Common myeloid progenitor, CD34-positive (primary cell): ENCODE measurements around the gene APOA1.

Source experiments
- CTCF ChIA-PET: fragments of 350-600 bp; sonication (Branson Sonifier 250); formaldehyde crosslinking; loops from one replicate; lab custom pipeline; 2021; ENCODE audit warnings: antibody characterized with exemption; lab: Charles Lee
- POLR2A ChIA-PET: fragments of 350-600 bp; sonication (Branson Sonifier 250); formaldehyde crosslinking; loops from one replicate; lab custom pipeline; 2021; ENCODE audit warnings: antibody characterized with exemption; lab: Charles Lee
- DNase-seq, 3 donors: peaks; one replicate each; pipeline versions ENCODE4 v3.0.0 to v3.0.0-alpha.2; 2013
- H3K27ac ChIP-seq, 2 experiments: 1 replicate in 1 of 2; 2 replicates in 1 of 2; pipeline ENCODE4 v1.7.0; 2013; ENCODE audit warnings: inconsistent platforms in 2 of 2, low read length in 2 of 2, mild to moderate bottlenecking in 2 of 2, low read depth in 1 of 2, moderate library complexity in 1 of 2; ENCODE audit not compliant: severe bottlenecking in 2 of 2, insufficient read depth in 1 of 2, poor library complexity in 1 of 2
- H3K27me3 ChIP-seq, 5 experiments: replicated peaks in 2 of 5; 1 replicate in 3 of 5; 2 replicates in 2 of 5; pipeline versions ENCODE4 v1.6.1 to v1.7.0; 2013; ENCODE audit warnings: low read length in 4 of 5, mild to moderate bottlenecking in 2 of 5, moderate library complexity in 2 of 5, inconsistent platforms in 1 of 5; ENCODE audit not compliant: insufficient read depth in 5 of 5, control insufficient read depth in 4 of 5
- H3K36me3 ChIP-seq, 4 experiments: 1 replicate in 2 of 4; 2 replicates in 2 of 4; pipeline versions ENCODE4 v1.6.1 to v1.7.0; 2013; ENCODE audit warnings: low read length in 3 of 4, control low read depth in 1 of 4, mild to moderate bottlenecking in 1 of 4; ENCODE audit not compliant: control insufficient read depth in 4 of 4, insufficient read depth in 4 of 4
- H3K4me1 ChIP-seq, 4 experiments: 1 replicate in 3 of 4; 2 replicates in 1 of 4; pipeline versions ENCODE4 v1.6.1 to v1.7.1; 2013; ENCODE audit warnings: low read length in 3 of 4, mild to moderate bottlenecking in 3 of 4, control low read depth in 1 of 4, inconsistent platforms in 1 of 4, moderate library complexity in 1 of 4; ENCODE audit not compliant: control insufficient read depth in 4 of 4, insufficient read depth in 4 of 4; ENCODE audit errors: control extremely low read depth in 1 of 4
- H3K4me3 ChIP-seq, 7 experiments: 1 replicate in 4 of 7; 2 replicates in 3 of 7; pipeline versions ENCODE4 v1.5.1 to v1.7.0; 2013; ENCODE audit warnings: mild to moderate bottlenecking in 7 of 7, low read length in 6 of 7, moderate library complexity in 6 of 7, inconsistent platforms in 2 of 7, low read depth in 2 of 7, control low read depth in 1 of 7; ENCODE audit not compliant: insufficient read depth in 4 of 7, control insufficient read depth in 1 of 7; ENCODE audit errors: extremely low read depth in 1 of 7
- H3K9me3 ChIP-seq, 5 experiments: 1 replicate in 4 of 5; 2 replicates in 1 of 5; pipeline versions ENCODE4 v1.6.1 to v1.7.1; 2013; ENCODE audit warnings: low read length in 4 of 5, mild to moderate bottlenecking in 2 of 5, inconsistent platforms in 1 of 5, low read depth in 1 of 5, moderate library complexity in 1 of 5; ENCODE audit not compliant: control insufficient read depth in 4 of 5, insufficient read depth in 2 of 5; ENCODE audit errors: control extremely low read depth in 1 of 5
- WGBS: methylation state at CpG from one replicate; pipeline ENCODE4 v1.1.5; 2013; ENCODE audit not compliant: insufficient coverage; 5-methylcytosine and 5-hydroxymethylcytosine counted together

APOA1 gene

DNA sequence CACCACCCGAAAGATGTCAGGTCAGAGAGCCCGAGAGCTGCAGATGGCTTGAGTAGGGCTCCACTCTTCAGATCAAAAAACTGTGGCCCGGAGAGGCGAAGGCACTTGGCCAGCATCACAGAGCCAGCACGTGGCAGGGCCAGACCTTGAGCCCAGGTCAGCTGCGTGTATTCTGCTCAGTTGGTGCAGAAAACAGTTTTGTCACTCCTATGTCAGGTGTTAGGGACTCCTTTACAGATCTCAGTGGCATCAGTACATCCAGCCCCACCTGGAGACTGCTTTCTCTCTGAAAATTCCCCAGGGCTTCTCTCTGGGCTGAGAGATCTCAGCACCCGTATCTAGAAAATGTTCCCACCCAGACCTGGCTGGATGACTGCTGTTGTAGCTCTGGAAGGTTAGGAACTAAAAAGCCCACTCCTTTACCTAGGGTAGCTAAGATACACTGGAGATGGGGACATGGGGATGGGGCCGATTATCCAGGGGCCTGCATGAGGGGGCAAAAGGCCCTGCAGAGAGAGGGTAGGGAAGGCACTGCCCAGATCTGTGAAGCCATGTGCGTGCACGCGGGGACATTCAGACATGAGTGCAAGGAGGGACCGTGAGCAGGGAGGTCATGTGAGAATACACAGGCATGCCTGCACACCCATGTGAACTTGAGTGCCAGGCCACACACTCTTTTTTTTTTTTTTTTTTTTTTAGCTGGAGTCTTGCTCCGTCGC is 3.4 kb downstream of the APOA1 start:
- Histone ChIP-seq H3K4me1 (peaks cover 0 to 24% (median 20%) of the 10 kb centered on the region in 4 experiments), H3K27ac (no peak overlapping the region), H3K9me3 (no peaks in the 10 kb centered on the region), H3K36me3 (no peaks in the 10 kb centered on the region), H3K27me3 (no peaks in the 10 kb centered on the region), H3K4me3 (no peak overlapping the region)
- 94% methylated on average over 9 of the region's 14 CpGs for WGBS
- ChIA-PET CTCF (interaction anchor here (0.7 to 7.0 kb wide), 7 partner anchors 12 to 272 kb away, joined by 3 to 109 read pairs (median 6); partner anchors contain the start of genes APOA5 and ZPR1), POLR2A (no interaction called here)
- DNase-seq = no peak

DNA sequence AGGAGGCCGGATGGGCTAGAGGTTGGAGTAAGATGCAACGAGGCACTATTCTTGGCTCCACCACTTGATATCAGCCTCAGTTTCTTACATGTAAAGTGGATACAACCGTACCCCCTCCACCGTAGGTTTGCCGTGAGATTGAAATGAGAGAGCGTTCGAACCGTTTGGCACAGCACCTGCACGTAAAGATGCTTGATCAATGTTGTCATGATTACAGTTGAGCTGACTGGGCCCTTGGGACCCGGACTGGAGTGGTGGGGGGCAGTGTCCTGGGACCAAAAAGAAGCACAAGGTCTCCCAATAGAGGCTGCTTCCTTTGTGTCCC is 4.0 kb downstream of the APOA1 start:
- Histone ChIP-seq H3K9me3 (no peaks in the 10 kb centered on the region), H3K27ac (no peak overlapping the region), H3K27me3 (no peaks in the 10 kb centered on the region), H3K36me3 (no peaks in the 10 kb centered on the region), H3K4me1 (peaks cover 0 to 24% (median 21%) of the 10 kb centered on the region in 4 experiments), H3K4me3 (no peak overlapping the region)
- WGBS = 97% methylated on average over 9 of the region's 10 CpGs
- POLR2A ChIA-PET = no interaction called here
- DNase-seq = no peak
- CTCF ChIA-PET = interaction anchor here (0.7 to 7.0 kb wide), 6 partner anchors 16 to 273 kb away, joined by 3 to 109 read pairs (median 4); partner anchors contain the start of genes APOA5 and ZPR1

DNA sequence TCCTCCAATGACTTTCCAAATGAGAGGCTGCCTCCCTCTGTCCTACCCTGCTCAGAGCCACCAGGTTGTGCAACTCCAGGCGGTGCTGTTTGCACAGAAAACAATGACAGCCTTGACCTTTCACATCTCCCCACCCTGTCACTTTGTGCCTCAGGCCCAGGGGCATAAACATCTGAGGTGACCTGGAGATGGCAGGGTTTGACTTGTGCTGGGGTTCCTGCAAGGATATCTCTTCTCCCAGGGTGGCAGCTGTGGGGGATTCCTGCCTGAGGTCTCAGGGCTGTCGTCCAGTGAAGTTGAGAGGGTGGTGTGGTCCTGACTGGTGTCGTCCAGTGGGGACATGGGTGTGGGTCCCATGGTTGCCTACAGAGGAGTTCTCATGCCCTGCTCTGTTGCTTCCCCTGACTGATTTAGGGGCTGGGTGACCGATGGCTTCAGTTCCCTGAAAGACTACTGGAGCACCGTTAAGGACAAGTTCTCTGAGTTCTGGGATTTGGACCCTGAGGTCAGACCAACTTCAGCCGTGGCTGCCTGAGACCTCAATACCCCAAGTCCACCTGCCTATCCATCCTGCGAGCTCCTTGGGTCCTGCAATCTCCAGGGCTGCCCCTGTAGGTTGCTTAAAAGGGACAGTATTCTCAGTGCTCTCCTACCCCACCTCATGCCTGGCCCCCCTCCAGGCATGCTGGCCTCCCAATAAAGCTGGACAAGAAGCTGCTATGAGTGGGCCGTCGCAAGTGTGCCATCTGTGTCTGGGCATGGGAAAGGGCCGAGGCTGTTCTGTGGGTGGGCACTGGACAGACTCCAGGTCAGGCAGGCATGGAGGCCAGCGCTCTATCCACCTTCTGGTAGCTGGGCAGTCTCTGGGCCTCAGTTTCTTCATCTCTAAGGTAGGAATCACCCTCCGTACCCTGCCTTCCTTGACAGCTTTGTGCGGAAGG is 4.8 kb downstream of the APOA1 start:
- peaks cover 0 to 24% (median 21%) of the 10 kb centered on the region in 4 experiments for H3K4me1 ChIP-seq
- POLR2A ChIA-PET = no interaction called here
- 100% methylated on average over 9 of the region's 13 CpGs for WGBS

GRCh38 chr11:116831790-116832349 is 5.6 kb downstream of the APOA1 start:
- ChIA-PET CTCF (interaction anchor here (1.2 to 7.0 kb wide), 3 partner anchors 20 to 41 kb away, joined by 3 to 109 read pairs (median 6); partner anchors contain the start of genes APOA5 and ZPR1), POLR2A (no interaction called here)
- H3K4me1 ChIP-seq = peaks cover 0 to 24% (median 21%) of the 10 kb centered on the region in 4 experiments
- 96% methylated on average over 7 of the region's 7 CpGs for WGBS
- H3K27me3 ChIP-seq = no peaks in the 10 kb centered on the region
- H3K4me3 ChIP-seq = no peak overlapping the region
- H3K36me3 ChIP-seq = no peaks in the 10 kb centered on the region
- H3K27ac ChIP-seq = no peak overlapping the region
- H3K9me3 ChIP-seq = no peaks in the 10 kb centered on the region
- DNase-seq = no peak

More for the DNA sequence above, 4.8 kb downstream of the APOA1 start:
- Histone ChIP-seq H3K27ac (no peak overlapping the region), H3K27me3 (no peaks in the 10 kb centered on the region), H3K36me3 (no peaks in the 10 kb centered on the region), H3K9me3 (no peaks in the 10 kb centered on the region), H3K4me3 (no peak overlapping the region)
- DNase-seq = no peak
- CTCF ChIA-PET = interaction anchor here (1.0 to 7.0 kb wide), 5 partner anchors 16 to 47 kb away, joined by 3 to 109 read pairs (median 6); partner anchors contain the start of genes APOA5 and ZPR1

- Histone ChIP-seq H3K36me3 (no peaks in the 10 kb centered on the region), H3K27ac (no peak overlapping the region), H3K9me3 (no peaks in the 10 kb centered on the region), H3K4me3 (no peak overlapping the region), H3K27me3 (no peaks in the 10 kb centered on the region), H3K4me1 (peaks cover 0 to 13% (median 9%) of the 10 kb centered on the region in 4 experiments)
- WGBS = 95% methylated on average over 10 of the region's 17 CpGs
- POLR2A ChIA-PET = interaction anchor here (0.6 to 0.7 kb wide), 2 partner anchors 15 to 390 kb away, joined by 3 to 10 read pairs; no protein-coding TSS in a partner anchor
- CTCF ChIA-PET = interaction anchor here (0.7 to 1.2 kb wide), 2 partner anchors 10 to 21 kb away, joined by 3 read pairs; no protein-coding TSS in a partner anchor
- DNase-seq = no peak
Observed at GRCh38 chr11:116830184-116830912, 7.1 kb downstream of the APOA1 start.

DNA sequence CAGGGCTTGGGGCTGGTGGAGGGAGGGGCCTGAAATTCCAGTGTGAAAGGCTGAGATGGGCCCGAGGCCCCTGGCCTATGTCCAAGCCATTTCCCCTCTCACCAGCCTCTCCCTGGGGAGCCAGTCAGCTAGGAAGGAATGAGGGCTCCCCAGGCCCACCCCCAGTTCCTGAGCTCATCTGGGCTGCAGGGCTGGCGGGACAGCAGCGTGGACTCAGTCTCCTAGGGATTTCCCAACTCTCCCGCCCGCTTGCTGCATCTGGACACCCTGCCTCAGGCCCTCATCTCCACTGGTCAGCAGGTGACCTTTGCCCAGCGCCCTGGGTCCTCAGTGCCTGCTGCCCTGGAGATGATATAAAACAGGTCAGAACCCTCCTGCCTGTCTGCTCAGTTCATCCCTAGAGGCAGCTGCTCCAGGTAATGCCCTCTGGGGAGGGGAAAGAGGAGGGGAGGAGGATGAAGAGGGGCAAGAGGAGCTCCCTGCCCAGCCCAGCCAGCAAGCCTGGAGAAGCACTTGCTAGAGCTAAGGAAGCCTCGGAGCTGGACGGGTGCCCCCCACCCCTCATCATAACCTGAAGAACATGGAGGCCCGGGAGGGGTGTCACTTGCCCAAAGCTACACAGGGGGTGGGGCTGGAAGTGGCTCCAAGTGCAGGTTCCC is 7.8 kb downstream of the APOA1 start, which contains the start of gene APOC3:
TSS of gene APOC3 (plus strand) at position 383 of the 659 bp plus-strand sequence. CDS start 676 bp downstream, outside the sequence.
- WGBS = 94% methylated on average over 5 of the region's 9 CpGs
- POLR2A ChIA-PET = interaction anchor here (0.7 kb wide), 1 partner anchor 391 kb away, joined by 3 read pairs; no protein-coding TSS in a partner anchor

More for the DNA sequence above, 7.8 kb downstream of the APOA1 start, which contains the start of gene APOC3:
- H3K4me1 ChIP-seq = peaks cover 0 to 6% (median 2%) of the 10 kb centered on the region in 4 experiments
- H3K9me3 ChIP-seq = no peaks in the 10 kb centered on the region
- H3K36me3 ChIP-seq = no peaks in the 10 kb centered on the region
- DNase-seq = no peak
- H3K4me3 ChIP-seq = no peak within 1 kb of the TSS
- H3K27me3 ChIP-seq = no peaks in the 10 kb centered on the region
- CTCF ChIA-PET = interaction anchor here (0.7 to 1.1 kb wide), 2 partner anchors 9 to 40 kb away, joined by 3 read pairs; no protein-coding TSS in a partner anchor
- H3K27ac ChIP-seq = no peak within 1 kb of the TSS
